PC-3 (cell line): ENCODE results near the gene CLDN24. TPM values are rescaled to one million over a fixed set of nuclear protein-coding genes. Genes with fewer than 3 reads are reported as not detected.

Experiments
- ATAC-seq: fragments of 200-7000 bp; cut with Tn5 transposase; 2 replicates; pipeline ENCODE4 v1.9.1; 2020; ENCODE audit warnings: mild to moderate bottlenecking, moderate library complexity
- BruUV-seq: library from RNA; stranded (reverse); fragments of 400-500 nt; replicated peaks from 2 replicates; lab custom pipeline; 2021; lab: Mats Ljungman, UMichigan
- CTCF ChIA-PET: fragments of 300-600 bp; sonication (Branson Sonifier 250); formaldehyde crosslinking; loops from one replicate; lab custom pipeline; 2022; ENCODE audit warnings: antibody characterized with exemption; lab: Charles Lee
- POLR2A ChIA-PET: fragments of 300-600 bp; sonication (Branson Sonifier 250); formaldehyde crosslinking; loops from one replicate; lab custom pipeline; 2022; ENCODE audit warnings: antibody characterized with exemption; ENCODE audit not compliant: unreplicated experiment; lab: Charles Lee
- DNase-seq: peaks from one replicate; pipeline ENCODE4 v3.0.0-alpha.2; 2015
- H2AFZ ChIP-seq: fragments of 300-600 bp; sonication (generic); 2 replicates; pipeline ENCODE4 v1.6.0; 2016; ENCODE audit warnings: antibody characterized with exemption, low read length
- H3F3A ChIP-seq: fragments of 300-600 bp; sonication (generic); one replicate; pipeline ENCODE4 v1.6.0; 2017; ENCODE audit warnings: antibody characterized with exemption, low read length, control low read depth, mild to moderate bottlenecking; ENCODE audit not compliant: unreplicated experiment
- H3K27ac ChIP-seq: fragments of 300-600 bp; sonication (generic); 2 replicates; pipeline ENCODE4 v1.5.1; 2016; ENCODE audit warnings: mild to moderate bottlenecking, low read length
- H3K27me3 ChIP-seq: fragments of 300-600 bp; sonication (generic); 2 replicates; pipeline ENCODE4 v1.6.1; 2016; ENCODE audit warnings: low read length, mixed read lengths
- H3K36me3 ChIP-seq: fragments of 300-600 bp; sonication (generic); 2 replicates; pipeline ENCODE4 v1.6.1; 2016; ENCODE audit warnings: low read depth, mixed run types, low read length, mixed read lengths
- H3K4me1 ChIP-seq: fragments of 300-600 bp; sonication (generic); 2 replicates; pipeline ENCODE4 v1.5.1; 2016; ENCODE audit warnings: low read length; ENCODE audit not compliant: insufficient read depth
- H3K4me2 ChIP-seq: fragments of 300-600 bp; sonication (generic); 2 replicates; pipeline ENCODE4 v1.6.0; 2016; ENCODE audit warnings: low read length
- H3K4me3 ChIP-seq: fragments of 300-600 bp; sonication (generic); 2 replicates; pipeline ENCODE4 v1.5.1; 2016; ENCODE audit warnings: mild to moderate bottlenecking, low read length, mixed read lengths
- H3K79me2 ChIP-seq: fragments of 300-600 bp; sonication (generic); 2 replicates; pipeline ENCODE4 v1.6.1; 2017; ENCODE audit warnings: low read length, mixed read lengths
- H3K9ac ChIP-seq: fragments of 300-600 bp; sonication (generic); 2 replicates; pipeline ENCODE4 v1.6.0; 2016; ENCODE audit warnings: mild to moderate bottlenecking, low read length
- H3K9me2 ChIP-seq: fragments of 300-600 bp; sonication (generic); replicated peaks from 2 replicates; pipeline ENCODE4 v1.6.1; 2016; ENCODE audit warnings: mixed run types, low read length, mixed read lengths
- H3K9me3 ChIP-seq: fragments of 300-600 bp; sonication (generic); 2 replicates; pipeline ENCODE4 v1.6.1; 2016; ENCODE audit warnings: low read length, mixed read lengths
- H4K20me1 ChIP-seq: fragments of 300-600 bp; sonication (generic); 2 replicates; pipeline ENCODE4 v1.6.1; 2016; ENCODE audit warnings: low read length, mixed read lengths
- EZH2 ChIP-seq: fragments of 300-600 bp; sonication (generic); IDR thresholded peaks from one replicate; pipeline ENCODE4 v1.6.1; 2017; ENCODE audit warnings: antibody characterized with exemption, mild to moderate bottlenecking, low read length; ENCODE audit not compliant: unreplicated experiment
- EZH2phosphoT487 ChIP-seq: fragments of 300-600 bp; sonication (generic); IDR thresholded peaks from 2 replicates; pipeline ENCODE4 v1.6.1; 2018; ENCODE audit warnings: mild to moderate bottlenecking, antibody characterized with exemption, low read length, borderline replicate concordance
- intact Hi-C: fragments of 100-400 bp; cut with micrococcal nuclease; formaldehyde crosslinking; loops from 2 replicates; pipeline ENCODE4 v1.9.0; 2023
- total RNA-seq: library from RNA; depleted of rRNA; stranded (reverse); fragments of >200 nt; gene quantifications from 2 replicates; pipeline ENCODE4 v1.2.3, GENCODE V29; 2014
- TF ChIP-seq, protein P1 (sequence below): fragments of 300-600 bp; sonication (generic); conservative IDR thresholded peaks from 2 replicates; pipeline ENCODE4 v1.5.1; 2017; ENCODE audit warnings: antibody characterized with exemption, low read depth, mild to moderate bottlenecking, low read length

Gene CLDN24
- total RNA-seq, 1 experiment from 2014 or later = not detected

DNA sequence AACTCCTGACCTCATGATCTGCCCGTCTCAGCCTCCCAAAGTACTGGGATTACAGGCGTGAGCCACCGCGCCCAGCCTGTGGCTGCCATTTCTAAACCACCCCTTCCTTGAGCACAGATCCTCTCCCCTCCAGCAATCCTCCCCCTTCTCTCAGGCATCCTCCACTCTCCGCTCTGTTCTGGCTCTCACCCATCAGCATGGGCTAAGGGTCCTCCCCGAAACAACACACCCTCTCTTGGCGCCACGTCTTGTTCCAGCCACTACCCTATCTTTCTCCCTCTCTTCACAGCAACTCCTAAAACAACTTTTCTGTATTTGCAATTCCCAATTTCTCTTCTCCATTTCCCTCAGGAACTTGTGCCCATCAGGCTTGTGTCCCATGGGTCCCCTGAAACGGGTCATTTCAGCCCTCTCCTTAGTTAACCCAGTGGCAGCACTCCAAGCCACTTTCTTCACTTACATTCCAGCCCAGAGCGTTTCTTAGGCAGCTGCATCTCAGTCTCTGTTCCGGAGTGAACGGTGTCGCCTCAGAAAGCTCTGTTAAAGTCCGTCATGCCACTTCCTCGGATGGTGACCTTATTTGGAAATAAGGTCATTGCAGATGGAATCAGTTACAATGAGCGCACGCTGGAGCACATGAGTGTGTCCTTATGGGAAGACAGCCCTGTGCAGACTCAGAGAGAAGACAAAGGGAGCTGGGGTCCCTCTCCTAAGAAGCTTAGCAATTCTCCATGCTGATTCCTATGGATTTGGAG is 28.3 kb upstream of the CLDN24 start:
- Histone ChIP-seq H3K27ac (no peak overlapping the region), H3K79me2 (no peaks in the 10 kb centered on the region), H3K4me2 (no peak overlapping the region), H3F3A (no peaks in the 10 kb centered on the region), H3K27me3 (no peaks in the 10 kb centered on the region), H2AFZ (no peak overlapping the region), H3K9me2 (no peaks in the 10 kb centered on the region), H3K9me3 (no peaks in the 10 kb centered on the region), H3K36me3 (no peaks in the 10 kb centered on the region), H3K9ac (no peak overlapping the region), H3K4me1 (peaks cover 20% of the 10 kb centered on the region), H3K4me3 (no peak overlapping the region), H4K20me1 (no peaks in the 10 kb centered on the region)
- ChIA-PET CTCF (interaction anchor here (0.5 kb wide), 1 partner anchor 248 kb away, joined by 4 read pairs; no protein-coding TSS in a partner anchor), POLR2A (no interaction called here)
- TF ChIP-seq, protein P1, sequence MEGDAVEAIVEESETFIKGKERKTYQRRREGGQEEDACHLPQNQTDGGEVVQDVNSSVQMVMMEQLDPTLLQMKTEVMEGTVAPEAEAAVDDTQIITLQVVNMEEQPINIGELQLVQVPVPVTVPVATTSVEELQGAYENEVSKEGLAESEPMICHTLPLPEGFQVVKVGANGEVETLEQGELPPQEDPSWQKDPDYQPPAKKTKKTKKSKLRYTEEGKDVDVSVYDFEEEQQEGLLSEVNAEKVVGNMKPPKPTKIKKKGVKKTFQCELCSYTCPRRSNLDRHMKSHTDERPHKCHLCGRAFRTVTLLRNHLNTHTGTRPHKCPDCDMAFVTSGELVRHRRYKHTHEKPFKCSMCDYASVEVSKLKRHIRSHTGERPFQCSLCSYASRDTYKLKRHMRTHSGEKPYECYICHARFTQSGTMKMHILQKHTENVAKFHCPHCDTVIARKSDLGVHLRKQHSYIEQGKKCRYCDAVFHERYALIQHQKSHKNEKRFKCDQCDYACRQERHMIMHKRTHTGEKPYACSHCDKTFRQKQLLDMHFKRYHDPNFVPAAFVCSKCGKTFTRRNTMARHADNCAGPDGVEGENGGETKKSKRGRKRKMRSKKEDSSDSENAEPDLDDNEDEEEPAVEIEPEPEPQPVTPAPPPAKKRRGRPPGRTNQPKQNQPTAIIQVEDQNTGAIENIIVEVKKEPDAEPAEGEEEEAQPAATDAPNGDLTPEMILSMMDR = no peak
- TF ChIP-seq EZH2 (no peak), EZH2phosphoT487 (no peak)
- DNase-seq (no peak), ATAC-seq (no peak)
- no TSS peak for BruUV-seq
- intact Hi-C loops = no loop called here

DNA sequence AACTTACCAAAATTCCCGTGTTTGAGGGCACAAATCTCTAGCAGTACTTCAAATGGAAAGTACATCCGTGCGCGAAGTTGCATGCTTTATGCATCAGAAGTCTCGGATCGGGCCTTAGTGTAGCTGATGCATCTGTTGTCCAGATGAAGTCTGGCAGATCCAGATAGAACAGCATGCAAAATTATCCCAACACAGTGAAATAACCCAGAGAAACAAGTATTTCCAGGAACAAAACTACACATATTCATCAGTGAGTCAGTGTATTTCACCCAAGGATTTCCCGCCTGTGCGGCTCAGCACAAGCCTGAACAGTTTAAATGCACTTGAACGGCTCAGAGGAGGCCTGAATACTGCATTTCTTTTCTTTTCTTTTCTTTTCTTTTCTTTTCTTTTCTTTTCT is 27.4 kb upstream of the CLDN24 start:
- H4K20me1 ChIP-seq = no peaks in the 10 kb centered on the region
- H3K4me2 ChIP-seq = no peak overlapping the region
- CTCF ChIA-PET = no interaction called here
- intact Hi-C loops = no loop called here
- H3K9ac ChIP-seq = no peak overlapping the region
- TF ChIP-seq EZH2 (no peak), EZH2phosphoT487 (no peak)
- TF ChIP-seq, protein P1 = no peak
- H3F3A ChIP-seq = no peaks in the 10 kb centered on the region
- ATAC-seq (0 out of 2 replicates have a peak, but pooled peaks have one; percentile 37), DNase-seq (peak; percentile 58)
- no peaks in the 10 kb centered on the region for H3K9me3 ChIP-seq
- no peak overlapping the region for H2AFZ ChIP-seq
- peaks cover 14% of the 10 kb centered on the region for H3K4me1 ChIP-seq
- H3K9me2 ChIP-seq = no peaks in the 10 kb centered on the region
- H3K36me3 ChIP-seq = no peaks in the 10 kb centered on the region
- no peaks in the 10 kb centered on the region for H3K27me3 ChIP-seq
- H3K4me3 ChIP-seq = no peak overlapping the region
- H3K27ac ChIP-seq = peak overlapping the region; percentile 29
- no peaks in the 10 kb centered on the region for H3K79me2 ChIP-seq
- no TSS peak for BruUV-seq
- POLR2A ChIA-PET = no interaction called here
